GM23338 (cell line): ENCODE results near the gene THADA. TPM values are rescaled to one million over a fixed set of nuclear protein-coding genes. Genes with fewer than 3 reads are reported as not detected.

ENCODE experiments used
- ATAC-seq: fragments of 200-7000 bp; cut with Tn5 transposase; 3 replicates; pipeline ENCODE4 v1.9.1; 2020
- DNase-seq: peaks from one replicate; pipeline ENCODE4 v3.0.0-alpha.2; 2015; ENCODE audit warnings: low spot score
- H2AFZ ChIP-seq: fragments of 200-600 bp; sonication (generic); 2 replicates; pipeline ENCODE4 v1.8.0; 2016; ENCODE audit warnings: antibody characterized with exemption, mild to moderate bottlenecking, moderate library complexity
- H3F3A ChIP-seq: fragments of 200-600 bp; sonication (generic); replicated peaks from 2 replicates; pipeline ENCODE4 v1.8.0; 2017; ENCODE audit warnings: antibody characterized with exemption, mixed run types, low read depth
- H3K27ac ChIP-seq: fragments of 200-600 bp; sonication (generic); 2 replicates; pipeline ENCODE4 v1.6.1; 2016; ENCODE audit warnings: low read depth
- H3K27me3 ChIP-seq: fragments of 200-600 bp; sonication (generic); 2 replicates; pipeline ENCODE4 v1.8.0; 2016; ENCODE audit warnings: mild to moderate bottlenecking, mixed run types, moderate library complexity; ENCODE audit not compliant: insufficient read depth
- H3K36me3 ChIP-seq: fragments of 200-600 bp; sonication (generic); 2 replicates; pipeline ENCODE4 v1.8.0; 2016; ENCODE audit warnings: mild to moderate bottlenecking; ENCODE audit not compliant: insufficient read depth
- H3K4me1 ChIP-seq: fragments of 200-600 bp; sonication (generic); 2 replicates; pipeline ENCODE4 v1.8.0; 2016; ENCODE audit warnings: mild to moderate bottlenecking, moderate library complexity; ENCODE audit not compliant: insufficient read depth
- H3K4me2 ChIP-seq: fragments of 200-600 bp; sonication (generic); 2 replicates; pipeline ENCODE4 v1.7.1; 2017; ENCODE audit warnings: mixed run types
- H3K4me3 ChIP-seq: fragments of 200-600 bp; sonication (generic); 2 replicates; pipeline ENCODE4 v1.6.1; 2016; ENCODE audit warnings: mixed run types
- H3K79me2 ChIP-seq: fragments of 200-600 bp; sonication (generic); replicated peaks from 2 replicates; pipeline ENCODE4 v1.8.0; 2017; ENCODE audit warnings: mild to moderate bottlenecking; ENCODE audit not compliant: insufficient read depth
- H3K9me2 ChIP-seq: fragments of 200-600 bp; sonication (generic); 2 replicates; pipeline ENCODE4 v1.8.0; 2017; ENCODE audit not compliant: insufficient read depth
- H4K20me1 ChIP-seq: fragments of 200-600 bp; sonication (generic); replicated peaks from 2 replicates; pipeline ENCODE4 v1.8.0; 2017; ENCODE audit warnings: mild to moderate bottlenecking; ENCODE audit not compliant: insufficient read depth
- H3K27ac Mint-ChIP-seq: 2 replicates; pipeline ENCODE4 v1.8.0; 2020; ENCODE audit warnings: inconsistent platforms, mild to moderate bottlenecking, moderate library complexity, mixed read lengths
- H3K27me3 Mint-ChIP-seq: 3 replicates; pipeline ENCODE4 v1.8.0; 2022; ENCODE audit warnings: low read depth, mild to moderate bottlenecking, moderate library complexity, mixed read lengths, inconsistent platforms; ENCODE audit not compliant: insufficient read depth, poor library complexity
- H3K36me3 Mint-ChIP-seq: 3 replicates; pipeline ENCODE4 v1.8.0; 2021; ENCODE audit warnings: low read depth, mild to moderate bottlenecking, inconsistent platforms, moderate library complexity, mixed read lengths
- H3K4me1 Mint-ChIP-seq: 3 replicates; pipeline ENCODE4 v1.8.0; 2020; ENCODE audit warnings: mild to moderate bottlenecking, inconsistent platforms, mixed read lengths
- H3K4me3 Mint-ChIP-seq: 3 replicates; pipeline ENCODE4 v1.8.0; 2021; ENCODE audit warnings: moderate library complexity, mild to moderate bottlenecking, inconsistent platforms, mixed read lengths
- H3K9me3 Mint-ChIP-seq: 3 replicates; pipeline ENCODE4 v1.8.0; 2020; ENCODE audit warnings: moderate library complexity, mild to moderate bottlenecking, inconsistent platforms, mixed read lengths
- CREB1 ChIP-seq: fragments of 250-450 bp; sonication (Bioruptor Pico); IDR thresholded peaks from 2 replicates; pipeline ENCODE4 v1.5.0; 2020; ENCODE audit warnings: low read depth, mild to moderate bottlenecking, moderate library complexity
- CTCF ChIP-seq, 2 experiments: fragments of 200-600 bp in 1 of 2; sonication (generic) in 1 of 2; conservative IDR thresholded peaks; 2 replicates each; pipeline versions ENCODE4 v1.5.1 to v1.6.1; 2016 to 2017; ENCODE audit warnings: antibody characterized with exemption in 2 of 2, low read depth in 2 of 2, mild to moderate bottlenecking in 2 of 2, moderate library complexity in 1 of 2
- ETS1 ChIP-seq: IDR thresholded peaks from 2 replicates; pipeline ENCODE4 v1.6.1; 2016; ENCODE audit warnings: antibody characterized with exemption
- EZH2 ChIP-seq: fragments of 200-600 bp; sonication (generic); IDR thresholded peaks from one replicate; pipeline ENCODE4 v1.8.0; 2017; ENCODE audit warnings: antibody characterized with exemption, mild to moderate bottlenecking, low read depth; ENCODE audit not compliant: unreplicated experiment
- EZH2phosphoT487 ChIP-seq: fragments of 200-600 bp; sonication (generic); IDR thresholded peaks from one replicate; pipeline ENCODE4 v1.8.1; 2018; ENCODE audit warnings: antibody characterized with exemption; ENCODE audit not compliant: unreplicated experiment
- JUNB ChIP-seq: IDR thresholded peaks from one replicate; pipeline ENCODE4 v1.6.1; 2016; ENCODE audit warnings: antibody characterized with exemption; ENCODE audit not compliant: unreplicated experiment
- NANOG ChIP-seq: IDR thresholded peaks from 2 replicates; pipeline ENCODE4 v1.6.1; 2016; ENCODE audit warnings: antibody characterized with exemption, borderline replicate concordance
- POLR2AphosphoS5 ChIP-seq: IDR thresholded peaks from 2 replicates; pipeline ENCODE4 v1.6.1; 2016; ENCODE audit warnings: antibody characterized with exemption, low read depth
- REST ChIP-seq: IDR thresholded peaks from one replicate; pipeline ENCODE4 v1.6.1; 2018; ENCODE audit warnings: antibody characterized with exemption; ENCODE audit not compliant: unreplicated experiment
- STAT1 ChIP-seq: IDR thresholded peaks from one replicate; pipeline ENCODE4 v1.6.1; 2016; ENCODE audit warnings: antibody characterized with exemption; ENCODE audit not compliant: unreplicated experiment
- ZNF114 ChIP-seq: fragments of 250-450 bp; sonication (Bioruptor Pico); IDR thresholded peaks from 2 replicates; pipeline ENCODE4 v1.5.0; 2020; ENCODE audit warnings: mild to moderate bottlenecking, moderate library complexity
- ZNF331 ChIP-seq: fragments of 250-450 bp; sonication (Bioruptor Pico); IDR thresholded peaks from 2 replicates; pipeline ENCODE4 v1.5.0; 2020; ENCODE audit warnings: low read depth, mild to moderate bottlenecking, moderate library complexity
- ZNF462 ChIP-seq: fragments of 250-450 bp; sonication (Bioruptor Pico); IDR thresholded peaks from 2 replicates; pipeline ENCODE4 v1.5.0; 2020; ENCODE audit warnings: mild to moderate bottlenecking, moderate library complexity
- polyA plus RNA-seq: library from polyadenylated mRNA; unstranded; fragments of >200 nt; fragmentation: Nextera tagmentation; extraction: Ambion mirVana; gene quantifications from 2 replicates; pipeline ENCODE4 v1.2.1, GENCODE V29; 2016
- total RNA-seq: library from RNA; depleted of rRNA; stranded (reverse); fragments of >200 nt; shearing (Covaris generic); gene quantifications from 2 replicates; pipeline ENCODE4 v1.2.3, GENCODE V29; 2014

Gene THADA
- total and polyA plus RNA-seq, 2 experiments from 2014 or later: 17.0 to 30.7 TPM

DNA sequence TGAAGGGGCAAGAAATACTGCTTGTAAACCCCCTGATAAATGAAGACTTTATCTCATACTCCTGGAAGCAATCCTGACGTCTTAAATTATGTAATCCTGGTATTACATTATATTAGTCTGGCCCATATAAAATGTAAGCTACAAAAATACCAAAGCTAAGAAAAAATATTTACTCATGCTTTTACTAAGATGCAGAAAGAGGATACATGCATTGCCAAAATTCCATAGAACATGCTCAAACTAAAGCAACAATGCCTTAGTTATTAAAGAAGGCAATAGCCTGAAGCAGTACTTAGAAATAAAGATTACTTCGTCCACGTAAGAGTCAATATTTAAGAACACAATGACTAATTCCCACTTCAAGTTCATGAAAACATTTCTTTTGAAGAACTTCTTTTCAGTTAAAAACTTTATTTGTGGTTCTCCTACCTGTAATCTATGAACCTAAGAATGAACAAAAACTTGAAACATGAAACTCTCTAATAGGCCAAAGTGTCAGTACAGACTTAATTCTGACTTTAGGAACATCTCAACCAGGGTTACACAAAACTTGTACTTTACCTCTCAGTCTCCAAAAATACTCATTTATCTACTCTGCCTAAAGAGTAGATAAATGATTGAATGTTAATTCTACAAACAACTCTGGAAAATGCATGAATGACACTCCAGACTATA is 117.3 kb downstream of the THADA start:
- Histone ChIP-seq H3K4me1 (no peaks in the 10 kb centered on the region), H4K20me1 (no peaks in the 10 kb centered on the region), H3K4me3 (no peak overlapping the region), H3K79me2 (no peaks in the 10 kb centered on the region), H3F3A (no peaks in the 10 kb centered on the region), H3K9me2 (no peaks in the 10 kb centered on the region), H3K4me2 (no peak overlapping the region), H3K36me3 (no peaks in the 10 kb centered on the region), H3K27ac (no peak overlapping the region), H3K27me3 (no peaks in the 10 kb centered on the region), H2AFZ (no peak overlapping the region)
- no peak overlapping the region for H3K4me3 Mint-ChIP-seq
- H3K4me1 Mint-ChIP-seq: no peaks in the 10 kb centered on the region
- no peak for DNase-seq
- no peak for ATAC-seq
- peaks cover 1% of the 10 kb centered on the region for H3K27me3 Mint-ChIP-seq
- TF ChIP-seq REST (no peak), NANOG (no peak), ZNF114 (CRISPR knock-in tag) (no peak), ZNF462 (no peak), EZH2phosphoT487 (no peak), ETS1 (no peak), JUNB (no peak), POLR2AphosphoS5 (no peak), ZNF331 (CRISPR knock-in tag) (no peak), CTCF (conservative IDR thresholded peaks at IDR 0.05; ENCODE audit: low read depth in 2 of 2) (no peak), CREB1 (CRISPR knock-in tag) (no peak), EZH2 (no peak), STAT1 (no peak)
- H3K36me3 Mint-ChIP-seq: no peaks in the 10 kb centered on the region
- no peak overlapping the region for H3K27ac Mint-ChIP-seq
- H3K9me3 Mint-ChIP-seq: no peaks in the 10 kb centered on the region
